Spleen (tissue), 7 donors: ENCODE data around the gene NTSR2.

Experiments used
- POLR2AphosphoS5 ChIP-seq, 3 donors: sonication (generic); formaldehyde crosslinking; IDR thresholded peaks; one replicate each; pipeline ENCODE4 v1.5.1; 2017; ENCODE audit warnings: antibody characterized with exemption in 3 of 3
- TF ChIP-seq, protein P1 (sequence below), 11 experiments: fragments of 200-600 bp in 7 of 11; fragments of 450-650 bp in 4 of 11; sonication (generic) in 4 of 11; IDR thresholded peaks in 8 of 11; conservative IDR thresholded peaks in 3 of 11; 1 replicate in 7 of 11; 2 replicates in 4 of 11; pipeline versions ENCODE4 v1.4.0 to v1.8.0; 2016 to 2021; ENCODE audit warnings: antibody characterized with exemption in 11 of 11, inconsistent platforms in 4 of 11, mild to moderate bottlenecking in 1 of 11
- donor health status: DM: no; HTN: no; CAD: no; lungs with moderate emphysema.
- donor health status: DM: no; HTN: no; CAD: no.
- donor health status: DM: no; HTN: no; CAD: no.

DNA sequence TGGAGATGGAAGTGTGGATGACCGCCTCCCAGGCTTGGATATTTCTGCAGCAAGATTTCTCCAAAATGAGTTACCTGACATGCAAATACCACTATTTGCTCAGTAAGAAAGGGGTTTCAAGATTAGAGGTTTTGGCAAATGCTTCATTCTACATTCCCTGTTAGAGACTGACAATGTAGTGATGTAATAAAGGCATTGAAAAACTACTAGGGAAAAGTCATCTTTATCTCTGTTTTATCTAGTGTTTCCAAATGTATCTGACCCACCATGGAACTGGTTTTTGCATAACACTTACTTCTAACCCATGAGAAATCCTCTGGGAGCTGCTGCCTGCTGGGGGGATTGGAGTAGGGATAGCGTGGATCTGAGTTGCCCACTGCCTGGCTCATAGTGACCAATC, 33.0 kb upstream of the NTSR2 start:
- TF ChIP-seq, protein P1, sequence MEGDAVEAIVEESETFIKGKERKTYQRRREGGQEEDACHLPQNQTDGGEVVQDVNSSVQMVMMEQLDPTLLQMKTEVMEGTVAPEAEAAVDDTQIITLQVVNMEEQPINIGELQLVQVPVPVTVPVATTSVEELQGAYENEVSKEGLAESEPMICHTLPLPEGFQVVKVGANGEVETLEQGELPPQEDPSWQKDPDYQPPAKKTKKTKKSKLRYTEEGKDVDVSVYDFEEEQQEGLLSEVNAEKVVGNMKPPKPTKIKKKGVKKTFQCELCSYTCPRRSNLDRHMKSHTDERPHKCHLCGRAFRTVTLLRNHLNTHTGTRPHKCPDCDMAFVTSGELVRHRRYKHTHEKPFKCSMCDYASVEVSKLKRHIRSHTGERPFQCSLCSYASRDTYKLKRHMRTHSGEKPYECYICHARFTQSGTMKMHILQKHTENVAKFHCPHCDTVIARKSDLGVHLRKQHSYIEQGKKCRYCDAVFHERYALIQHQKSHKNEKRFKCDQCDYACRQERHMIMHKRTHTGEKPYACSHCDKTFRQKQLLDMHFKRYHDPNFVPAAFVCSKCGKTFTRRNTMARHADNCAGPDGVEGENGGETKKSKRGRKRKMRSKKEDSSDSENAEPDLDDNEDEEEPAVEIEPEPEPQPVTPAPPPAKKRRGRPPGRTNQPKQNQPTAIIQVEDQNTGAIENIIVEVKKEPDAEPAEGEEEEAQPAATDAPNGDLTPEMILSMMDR (IDR thresholded peaks at IDR 0.05 in 8 of 11, conservative IDR thresholded peaks at IDR 0.05 in 3 of 11) = no peak
- no peak for TF ChIP-seq POLR2AphosphoS5 (IDR thresholded peaks at IDR 0.05)
